Ishikawa (cell line): ENCODE results near the gene NTM.

ENCODE experiments used
- CEBPB ChIP-seq: IDR thresholded peaks from 2 replicates; pipeline ENCODE4 v1.6.1; 2012
- CREB1 ChIP-seq: IDR thresholded peaks from 2 replicates; pipeline ENCODE4 v1.6.1; 2012; ENCODE audit warnings: low read depth
- EGR1 ChIP-seq: IDR thresholded peaks from 2 replicates; pipeline ENCODE4 v1.6.1; 2012
- EP300 ChIP-seq: IDR thresholded peaks from 2 replicates; pipeline ENCODE4 v1.6.1; 2012; ENCODE audit warnings: borderline replicate concordance
- FOXM1 ChIP-seq: IDR thresholded peaks from 2 replicates; pipeline ENCODE4 v1.6.1; 2012; ENCODE audit warnings: low read depth, borderline replicate concordance
- NFIC ChIP-seq: IDR thresholded peaks from 2 replicates; pipeline ENCODE4 v1.6.1; 2012
- RAD21 ChIP-seq: IDR thresholded peaks from 2 replicates; pipeline ENCODE4 v1.6.1; 2012; ENCODE audit warnings: low read depth
- TAF1 ChIP-seq: IDR thresholded peaks from 2 replicates; pipeline ENCODE4 v1.6.1; 2012; ENCODE audit warnings: low read depth, mild to moderate bottlenecking
- TCF12 ChIP-seq: IDR thresholded peaks from 2 replicates; pipeline ENCODE4 v1.6.1; 2012; ENCODE audit warnings: low read depth
- TEAD4 ChIP-seq: IDR thresholded peaks from 2 replicates; pipeline ENCODE4 v1.6.1; 2012
- USF1 ChIP-seq: IDR thresholded peaks from 2 replicates; pipeline ENCODE4 v1.6.1; 2012
- YY1 ChIP-seq: IDR thresholded peaks from 2 replicates; pipeline ENCODE4 v1.6.1; 2012; ENCODE audit warnings: low read depth
- ZBTB7A ChIP-seq: IDR thresholded peaks from 2 replicates; pipeline ENCODE4 v1.6.1; 2012; ENCODE audit warnings: low read depth
- TF ChIP-seq, protein P1 (sequence below): IDR thresholded peaks from 2 replicates; pipeline ENCODE4 v1.6.1; 2012; ENCODE audit warnings: low read depth, mild to moderate bottlenecking
- TF ChIP-seq, protein P2 (sequence below): IDR thresholded peaks from 2 replicates; pipeline ENCODE4 v1.6.1; 2012

Gene NTM

GRCh38 chr11:131656179-131656838 is 285.9 kb downstream of the NTM start:
- TF ChIP-seq CREB1 (no peak), EP300 (no peak), YY1 (no peak), TEAD4 (no peak), EGR1 (no peak), CEBPB (no peak), TAF1 (no peak), USF1 (no peak), ZBTB7A (no peak), FOXM1 (no peak), RAD21 (no peak), NFIC (no peak), TCF12 (no peak)
- TF ChIP-seq, protein P1, sequence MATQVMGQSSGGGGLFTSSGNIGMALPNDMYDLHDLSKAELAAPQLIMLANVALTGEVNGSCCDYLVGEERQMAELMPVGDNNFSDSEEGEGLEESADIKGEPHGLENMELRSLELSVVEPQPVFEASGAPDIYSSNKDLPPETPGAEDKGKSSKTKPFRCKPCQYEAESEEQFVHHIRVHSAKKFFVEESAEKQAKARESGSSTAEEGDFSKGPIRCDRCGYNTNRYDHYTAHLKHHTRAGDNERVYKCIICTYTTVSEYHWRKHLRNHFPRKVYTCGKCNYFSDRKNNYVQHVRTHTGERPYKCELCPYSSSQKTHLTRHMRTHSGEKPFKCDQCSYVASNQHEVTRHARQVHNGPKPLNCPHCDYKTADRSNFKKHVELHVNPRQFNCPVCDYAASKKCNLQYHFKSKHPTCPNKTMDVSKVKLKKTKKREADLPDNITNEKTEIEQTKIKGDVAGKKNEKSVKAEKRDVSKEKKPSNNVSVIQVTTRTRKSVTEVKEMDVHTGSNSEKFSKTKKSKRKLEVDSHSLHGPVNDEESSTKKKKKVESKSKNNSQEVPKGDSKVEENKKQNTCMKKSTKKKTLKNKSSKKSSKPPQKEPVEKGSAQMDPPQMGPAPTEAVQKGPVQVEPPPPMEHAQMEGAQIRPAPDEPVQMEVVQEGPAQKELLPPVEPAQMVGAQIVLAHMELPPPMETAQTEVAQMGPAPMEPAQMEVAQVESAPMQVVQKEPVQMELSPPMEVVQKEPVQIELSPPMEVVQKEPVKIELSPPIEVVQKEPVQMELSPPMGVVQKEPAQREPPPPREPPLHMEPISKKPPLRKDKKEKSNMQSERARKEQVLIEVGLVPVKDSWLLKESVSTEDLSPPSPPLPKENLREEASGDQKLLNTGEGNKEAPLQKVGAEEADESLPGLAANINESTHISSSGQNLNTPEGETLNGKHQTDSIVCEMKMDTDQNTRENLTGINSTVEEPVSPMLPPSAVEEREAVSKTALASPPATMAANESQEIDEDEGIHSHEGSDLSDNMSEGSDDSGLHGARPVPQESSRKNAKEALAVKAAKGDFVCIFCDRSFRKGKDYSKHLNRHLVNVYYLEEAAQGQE = no peak
- TF ChIP-seq, protein P2, sequence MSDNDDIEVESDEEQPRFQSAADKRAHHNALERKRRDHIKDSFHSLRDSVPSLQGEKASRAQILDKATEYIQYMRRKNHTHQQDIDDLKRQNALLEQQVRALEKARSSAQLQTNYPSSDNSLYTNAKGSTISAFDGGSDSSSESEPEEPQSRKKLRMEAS = no peak

DNA sequence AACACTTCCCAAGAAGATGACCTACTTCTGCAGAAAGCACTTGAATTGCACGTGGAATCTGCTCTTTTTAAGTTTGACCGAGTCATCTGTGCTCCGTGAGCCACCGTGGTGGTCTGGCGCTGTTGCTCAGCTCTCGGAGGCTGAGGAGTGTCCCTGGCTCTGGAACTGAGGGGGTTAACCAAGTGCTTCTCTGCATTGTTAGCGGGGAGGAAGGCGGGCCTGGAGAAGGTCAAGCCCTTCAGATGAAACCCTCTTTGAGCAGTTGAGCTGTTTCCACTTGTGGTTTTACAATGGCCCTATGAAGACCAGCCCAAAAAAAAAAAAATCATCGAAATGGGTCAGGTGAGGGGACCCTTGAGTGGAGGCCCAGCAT is 286.4 kb downstream of the NTM start:
- TF ChIP-seq USF1 = no peak
- no peak for TF ChIP-seq TAF1
- TF ChIP-seq YY1 = no peak
- no peak for TF ChIP-seq ZBTB7A
- TF ChIP-seq NFIC = no peak
- no peak for TF ChIP-seq TEAD4
- TF ChIP-seq EP300 = no peak
- TF ChIP-seq FOXM1 = no peak
- no peak for TF ChIP-seq CREB1
- TF ChIP-seq, protein P1 = no peak

GRCh38 chr11:131658414-131658813 is 288.0 kb downstream of the NTM start:
- TF ChIP-seq RAD21 (no peak), TCF12 (no peak), CEBPB (no peak), EGR1 (no peak), CREB1 (no peak), EP300 (no peak), TEAD4 (no peak), FOXM1 (no peak), USF1 (no peak), ZBTB7A (no peak), TAF1 (no peak), NFIC (no peak), YY1 (no peak)
- TF ChIP-seq, protein P1 = no peak
- TF ChIP-seq, protein P2 = no peak

- no peak for TF ChIP-seq USF1
- TF ChIP-seq, protein P2 = no peak
- no peak for TF ChIP-seq TAF1
- no peak for TF ChIP-seq FOXM1
- no peak for TF ChIP-seq ZBTB7A
- no peak for TF ChIP-seq CEBPB
- no peak for TF ChIP-seq TEAD4
- TF ChIP-seq EP300 = no peak
- TF ChIP-seq CREB1 = no peak
- TF ChIP-seq EGR1 = no peak
- no peak for TF ChIP-seq TCF12
- no peak for TF ChIP-seq RAD21
These were observed 288.5 kb downstream of the NTM start for GRCh38 chr11:131658952-131659351.
